ENCODE results near the gene PCDHA1. TPM values are rescaled to one million over a fixed set of nuclear protein-coding genes. Genes with fewer than 3 reads are reported as not detected.
A peak's percentile ranks its signal among the peaks of the same experiment; 100 is the strongest.

The PCDHA1 gene
- total RNA-seq, 4 donors from 2014 or later, result not detected

DNA sequence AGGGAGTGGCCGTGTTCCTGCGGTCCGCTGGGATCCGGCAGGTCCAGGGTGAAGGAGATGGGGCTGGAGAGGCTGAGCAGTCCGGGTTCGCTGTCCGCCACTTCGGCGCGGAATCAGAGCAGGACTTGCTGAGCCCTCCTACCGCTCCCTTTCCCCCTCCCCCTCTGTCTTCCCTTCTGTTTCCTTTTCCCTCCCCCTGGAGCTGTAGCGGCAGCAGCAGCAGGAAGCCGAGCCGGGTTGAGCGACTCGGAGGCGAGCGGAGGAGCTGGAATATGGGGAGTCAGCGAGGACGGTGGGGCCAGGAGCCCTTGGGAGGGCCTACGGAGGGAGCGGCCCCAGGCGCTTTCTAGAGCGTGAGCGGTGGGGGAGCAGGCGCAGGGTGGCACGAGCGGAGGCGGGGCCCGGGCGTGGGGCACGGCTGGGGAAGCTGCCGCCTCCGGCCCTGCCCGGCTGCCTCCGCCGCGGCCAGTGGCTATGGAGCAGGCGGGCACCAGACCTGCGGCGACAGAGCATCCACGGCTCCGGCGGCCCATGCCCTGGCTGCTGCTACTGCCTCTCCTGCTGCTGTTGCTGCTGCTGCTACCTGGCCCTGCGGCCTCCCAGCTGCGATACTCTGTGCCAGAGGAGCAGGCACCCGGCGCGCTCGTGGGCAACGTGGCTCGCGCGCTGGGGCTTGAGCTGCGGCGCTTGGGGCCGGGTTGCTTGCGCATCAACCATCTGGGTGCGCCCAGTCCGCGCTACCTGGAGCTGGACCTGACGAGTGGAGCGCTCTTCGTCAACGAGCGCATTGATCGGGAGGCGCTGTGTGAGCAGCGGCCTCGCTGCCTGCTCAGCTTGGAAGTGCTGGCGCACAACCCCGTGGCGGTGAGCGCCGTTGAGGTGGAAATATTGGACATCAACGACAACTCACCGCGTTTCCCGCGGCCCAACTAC, 180.6 kb downstream of the PCDHA1 start, which contains the start of gene PCDHAC2:
Gene PCDHAC2 (plus strand): TSS at position 184 of the 933 bp plus-strand sequence. CDS start 291 bp downstream, at position 475.
- ATAC-seq (peak in 1 of 2 donors; percentile 27), DNase-seq (no peak)
- H3K4me1 ChIP-seq, result no peaks in the 10 kb centered on the region
- no peaks in the 10 kb centered on the region for H3K9me3 ChIP-seq
- H3K36me3 ChIP-seq, result no peaks in the 10 kb centered on the region
- no peak within 1 kb of the TSS for H3K27ac ChIP-seq
- TF ChIP-seq POLR2A (IDR thresholded peaks at IDR 0.05) (no peak), CTCF (IDR thresholded peaks at IDR 0.05 in 4 of 5, conservative IDR thresholded peaks at IDR 0.05 in 1 of 5) (no peak)
- intact Hi-C loops (cut with DNase I; ENCODE audit: low total_unique reads) (no loop called here), in situ Hi-C loops (cut with MboI; ENCODE audit: low sequenced_read_pairs in 4 of 4) (no loop called here)
- peak within 1 kb of the TSS; percentile 54 to 58 (median 56) for H3K4me3 ChIP-seq
- H3K27me3 ChIP-seq, result peaks cover 6 to 15% (median 9%) of the 10 kb centered on the region in 3 donors

- Histone ChIP-seq H3K9me3 (no peaks in the 10 kb centered on the region), H3K27ac (no peak overlapping the region), H3K4me1 (no peaks in the 10 kb centered on the region), H3K4me3 (peak overlapping the region in 3 of 4 donors; percentile 54 to 57 (median 56)), H3K27me3 (peaks cover 6 to 15% (median 9%) of the 10 kb centered on the region in 3 donors), H3K36me3 (no peaks in the 10 kb centered on the region)
- no peak for ATAC-seq
- intact Hi-C loops (cut with DNase I; ENCODE audit: low total_unique reads) (no loop called here), in situ Hi-C loops (cut with MboI; ENCODE audit: low sequenced_read_pairs in 4 of 4) (no loop called here)
- TF ChIP-seq POLR2A (IDR thresholded peaks at IDR 0.05) (no peak), CTCF (IDR thresholded peaks at IDR 0.05 in 4 of 5, conservative IDR thresholded peaks at IDR 0.05 in 1 of 5) (no peak)
- no peak for DNase-seq
These were observed 181.4 kb downstream of the PCDHA1 start for GRCh38 chr5:140967226-140967893.

DNA sequence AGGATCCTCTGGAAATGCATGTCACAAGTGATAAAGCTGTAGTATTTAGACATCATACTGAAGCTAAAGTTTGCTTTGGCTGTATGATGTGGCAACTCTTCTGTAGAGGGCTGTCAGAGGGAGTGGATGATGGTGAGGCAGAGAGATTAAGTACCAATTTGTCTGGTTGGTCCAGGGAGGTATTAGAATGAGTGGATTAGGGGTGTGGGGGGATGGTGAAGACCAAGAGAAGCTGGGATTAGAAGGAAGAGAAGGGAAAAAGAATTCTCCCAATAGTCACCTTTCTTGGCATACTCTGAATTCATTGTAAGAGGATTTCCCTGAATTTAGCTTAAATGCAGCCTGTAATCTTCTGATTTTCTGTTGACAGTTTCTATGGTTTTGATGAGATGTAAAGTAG, 183.9 kb downstream of the PCDHA1 start:
- no peaks in the 10 kb centered on the region for H3K4me1 ChIP-seq
- TF ChIP-seq POLR2A (IDR thresholded peaks at IDR 0.05), result no peak
- TF ChIP-seq CTCF (IDR thresholded peaks at IDR 0.05 in 4 of 5, conservative IDR thresholded peaks at IDR 0.05 in 1 of 5), result no peak
- ATAC-seq (no peak), DNase-seq (no peak)
- peaks cover 6 to 15% (median 9%) of the 10 kb centered on the region in 3 donors for H3K27me3 ChIP-seq
- intact Hi-C loops (cut with DNase I; ENCODE audit: low total_unique reads) (no loop called here), in situ Hi-C loops (cut with MboI; ENCODE audit: low sequenced_read_pairs in 4 of 4) (no loop called here)
- H3K4me3 ChIP-seq, result no peak overlapping the region
- no peaks in the 10 kb centered on the region for H3K9me3 ChIP-seq
- no peak overlapping the region for H3K27ac ChIP-seq
- no peaks in the 10 kb centered on the region for H3K36me3 ChIP-seq

- Histone ChIP-seq H3K4me1 (no peaks in the 10 kb centered on the region), H3K4me3 (no peak overlapping the region), H3K9me3 (no peaks in the 10 kb centered on the region), H3K36me3 (no peaks in the 10 kb centered on the region), H3K27ac (no peak overlapping the region), H3K27me3 (no peaks in the 10 kb centered on the region)
- ATAC-seq, result no peak
- intact Hi-C loops (cut with DNase I; ENCODE audit: low total_unique reads), result no loop called here
- TF ChIP-seq POLR2A (IDR thresholded peaks at IDR 0.05) (no peak), CTCF (IDR thresholded peaks at IDR 0.05 in 4 of 5, conservative IDR thresholded peaks at IDR 0.05 in 1 of 5) (no peak)
- DNase-seq, result no peak
- in situ Hi-C loops (cut with MboI; ENCODE audit: low sequenced_read_pairs in 4 of 4), result no loop called here
These were observed 187.6 kb downstream of the PCDHA1 start for GRCh38 chr5:140973550-140973949.

Data from gastrocnemius medialis (tissue), 4 donors.